ENCODE data around the gene TPSD1. TPM values are rescaled to one million over a fixed set of nuclear protein-coding genes. Genes with fewer than 3 reads are reported as not detected.
"Not testable (repeated sequence)": the region's sequence is repeated elsewhere in the genome, so short reads cannot be mapped to it uniquely, and the experiment has no call there.

Gene TPSD1
- total RNA-seq, 1 donor from 2014 or later, result not detected

DNA sequence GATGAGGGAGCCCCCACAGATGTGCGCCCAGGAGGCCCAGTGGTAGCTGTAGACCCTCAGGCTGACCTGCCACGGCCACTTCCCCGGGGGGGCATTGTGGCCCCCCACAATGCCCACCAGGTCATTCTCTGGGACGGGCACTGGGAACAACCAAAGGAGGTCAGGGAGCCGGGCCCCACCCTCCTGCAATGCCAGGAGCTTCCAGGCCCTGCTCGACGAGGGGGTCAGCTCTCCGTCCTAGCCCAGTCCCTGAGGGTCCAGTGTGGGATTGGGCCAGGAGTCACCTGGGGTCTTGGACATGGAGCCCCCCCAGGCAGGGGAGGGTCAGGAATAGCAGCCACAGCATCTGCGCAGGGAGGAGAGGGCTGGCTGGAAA is 7.0 kb downstream of the TPSD1 start:
- DNase-seq (ENCODE audit: low read depth in 2 of 2), result no peak

DNA sequence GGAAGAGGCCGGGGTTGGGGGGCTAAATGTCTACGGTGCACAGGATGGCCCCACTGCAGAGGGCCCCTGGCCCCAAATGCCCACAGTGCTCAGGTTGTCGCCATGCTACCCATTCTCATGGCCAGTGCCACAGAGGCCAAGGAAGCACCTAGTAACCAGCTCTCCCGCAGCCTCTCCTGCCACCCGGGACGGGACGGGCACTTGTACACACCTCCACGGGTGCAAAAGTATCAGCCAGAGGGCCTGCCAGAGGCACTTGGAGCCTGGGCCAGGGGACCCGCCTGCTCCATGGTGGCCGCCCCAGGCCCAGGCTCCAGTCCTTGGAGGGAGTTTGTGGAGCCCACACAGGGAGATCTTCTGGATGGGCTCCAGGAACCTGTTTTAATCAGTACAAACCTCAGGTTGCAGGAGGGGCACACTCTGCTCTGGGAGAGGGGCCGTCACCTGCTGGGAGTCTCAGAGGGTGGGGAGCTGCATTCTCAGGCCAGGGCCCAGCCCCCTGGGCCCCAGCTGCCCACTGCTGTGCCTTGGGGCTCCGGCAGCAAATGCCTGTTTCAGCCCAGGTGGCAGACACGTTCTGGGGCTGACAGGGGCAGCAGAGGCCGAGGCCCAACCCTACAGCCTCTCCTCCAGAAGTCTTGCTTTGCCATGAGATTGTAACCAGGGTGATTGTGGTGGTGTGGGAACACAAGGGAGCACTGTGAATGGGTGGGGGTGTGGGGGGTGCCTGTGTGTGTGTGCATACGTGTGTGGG is 7.9 kb downstream of the TPSD1 start:
- DNase-seq (ENCODE audit: low read depth in 2 of 2), result no peak

DNA sequence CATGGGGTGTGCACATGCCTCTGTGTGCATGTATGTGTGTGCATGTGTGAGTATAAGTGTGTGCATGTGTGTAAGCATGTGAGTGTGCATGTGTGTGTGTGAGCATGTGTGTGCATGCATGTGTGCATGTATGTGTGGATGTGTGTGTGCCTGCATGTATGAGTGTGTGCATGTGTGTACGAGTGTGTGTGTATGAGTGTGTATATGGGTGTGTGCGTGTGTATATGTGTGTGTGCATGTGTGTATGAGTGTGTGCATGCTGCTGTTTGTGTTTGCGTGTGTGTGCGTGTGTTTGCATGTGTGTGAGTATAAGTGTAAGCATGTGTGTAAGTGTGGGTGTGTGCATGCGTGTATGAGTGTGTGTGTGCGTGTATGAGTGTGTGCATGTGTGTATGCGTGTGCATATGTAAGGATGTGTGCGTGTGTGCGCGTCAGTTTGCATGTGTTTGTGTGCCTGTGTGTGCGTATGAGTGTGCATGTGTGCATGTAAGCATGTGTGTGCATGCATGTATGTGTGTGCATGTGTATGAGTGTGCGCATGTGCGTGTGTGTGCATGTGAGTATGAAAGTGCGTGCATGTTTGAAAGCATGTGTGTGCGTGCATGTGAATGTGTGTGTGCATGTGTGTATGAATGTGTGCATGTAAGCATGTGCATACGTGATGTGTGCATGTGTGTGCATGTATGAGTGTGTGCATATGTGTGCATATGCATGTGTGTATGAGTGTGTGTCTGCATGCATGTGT is 8.6 kb downstream of the TPSD1 start:
- no peak for DNase-seq (ENCODE audit: low read depth in 2 of 2)

DNA sequence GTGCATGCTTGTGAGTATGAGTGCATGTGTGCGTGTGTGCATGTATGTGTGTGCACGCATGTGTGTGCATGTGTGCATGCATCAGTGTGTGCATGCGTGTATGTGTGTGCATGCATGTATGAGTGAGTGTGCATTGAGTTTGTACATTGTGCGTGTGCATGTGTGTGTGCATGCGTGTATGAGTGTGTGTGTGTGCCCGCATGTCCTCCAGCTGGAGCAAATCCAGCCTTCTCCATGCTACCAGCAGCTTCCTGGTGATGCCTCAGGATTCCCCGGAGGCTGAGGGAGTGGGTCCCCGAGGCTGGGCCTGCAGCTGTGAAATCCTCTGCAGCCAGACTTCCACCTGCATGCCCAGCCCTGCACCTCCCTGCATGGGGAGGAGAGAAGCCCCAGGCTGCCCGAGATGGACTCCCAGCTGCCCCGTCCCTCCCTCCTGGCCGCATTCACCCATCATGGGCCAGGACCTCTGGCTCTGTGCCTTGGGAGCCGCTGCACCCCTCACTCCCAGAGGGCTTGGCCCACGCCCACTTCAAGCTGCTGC is 9.3 kb downstream of the TPSD1 start:
- DNase-seq (ENCODE audit: low read depth in 2 of 2), result no peak

DNA sequence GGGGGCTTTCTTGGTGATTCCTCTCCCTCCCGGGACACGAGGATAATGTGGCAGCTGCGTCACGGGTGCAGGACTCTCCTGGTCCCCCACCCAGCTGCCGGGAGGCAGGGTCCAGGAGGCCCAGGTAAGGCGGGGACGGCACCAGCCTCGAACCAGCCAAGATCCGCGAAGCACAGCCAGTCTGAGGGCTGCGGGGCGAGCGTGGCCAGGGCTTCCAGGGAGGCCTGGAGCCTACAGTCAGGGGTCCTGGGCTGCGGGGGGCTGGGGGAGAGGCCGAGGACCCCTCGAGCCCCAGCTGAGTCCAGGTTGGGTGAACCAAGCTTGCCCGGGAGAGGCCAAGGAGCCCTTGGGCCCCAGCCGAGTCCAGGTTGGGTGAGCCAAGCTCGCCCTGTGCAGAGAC is 10.0 kb downstream of the TPSD1 start:
- no peak for DNase-seq (ENCODE audit: low read depth in 2 of 2)

DNA sequence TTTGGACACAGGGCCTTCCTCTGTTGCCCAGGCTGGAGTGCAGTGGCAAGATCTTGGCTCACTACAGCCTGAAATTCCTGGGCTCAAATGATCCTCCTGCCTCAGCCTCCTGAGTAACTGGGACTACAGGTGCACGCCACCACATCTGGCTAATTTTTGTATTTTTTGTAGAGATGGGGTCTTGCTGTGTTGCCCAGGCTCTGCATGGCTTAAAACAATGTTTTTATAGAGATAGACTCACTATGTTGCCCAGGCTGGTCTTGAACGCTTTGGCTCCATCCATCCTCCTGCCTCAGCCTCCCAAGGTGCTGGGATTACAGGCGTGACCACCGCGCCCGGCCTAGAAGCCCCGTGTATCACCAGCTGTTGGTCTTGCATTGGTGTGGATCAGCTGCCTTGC is 13.5 kb downstream of the TPSD1 start:
- not testable (repeated sequence) for DNase-seq (ENCODE audit: low read depth in 2 of 2)

DNA sequence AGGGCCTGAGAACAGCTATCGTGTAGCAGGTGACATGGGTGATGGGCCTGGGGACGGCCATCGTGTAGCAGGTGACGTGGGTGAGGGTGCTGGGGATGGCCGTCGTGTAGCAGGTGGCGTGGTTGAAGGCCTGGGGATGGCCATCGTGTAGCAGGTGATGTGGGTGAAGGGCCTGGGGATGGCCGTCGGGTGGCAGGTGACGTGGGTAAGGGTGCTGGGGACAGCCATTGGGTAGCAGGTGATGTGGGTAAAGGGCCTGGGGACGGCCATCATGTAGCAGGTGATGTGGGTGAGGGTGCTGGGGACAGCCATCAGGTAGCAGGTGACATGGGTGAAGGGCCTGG is 15.5 kb downstream of the TPSD1 start:
- no peak for DNase-seq (ENCODE audit: low read depth in 2 of 2)

DNA sequence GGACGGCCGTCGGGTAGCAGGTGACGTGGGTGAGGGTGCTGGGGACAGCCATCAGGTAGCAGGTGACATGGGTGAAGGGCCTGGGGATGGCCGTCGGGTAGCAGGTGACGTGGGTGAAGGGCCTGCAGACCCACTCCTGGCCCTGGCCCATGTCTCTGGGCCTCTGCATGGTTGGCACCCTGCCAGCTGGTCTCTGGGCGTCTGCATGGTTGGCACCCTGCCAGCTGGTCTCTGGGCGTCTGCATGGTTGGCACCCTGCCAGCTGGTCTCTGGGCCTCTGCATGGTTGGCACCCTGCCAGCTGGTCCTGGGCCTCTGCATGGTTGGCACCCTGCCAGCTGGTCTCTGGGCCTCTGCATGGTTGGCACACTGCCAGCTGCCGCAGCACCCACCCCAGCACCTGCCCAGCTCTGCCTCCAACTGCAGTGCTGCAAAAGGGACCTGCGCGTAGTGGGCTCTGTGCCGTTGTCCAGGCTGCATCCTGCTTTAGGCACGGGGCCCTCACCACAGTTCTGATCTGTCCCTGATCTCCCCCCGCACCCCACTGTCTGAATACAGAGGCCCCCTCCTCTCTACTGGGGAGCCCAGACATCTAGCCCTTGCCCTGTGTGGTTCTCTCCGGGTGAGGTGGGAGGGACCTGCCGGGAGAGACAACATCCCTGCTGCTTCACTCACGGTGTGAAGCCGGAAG is 16.0 kb downstream of the TPSD1 start:
- DNase-seq (ENCODE audit: low read depth in 2 of 2), result peak; percentile 22 to 54

DNA sequence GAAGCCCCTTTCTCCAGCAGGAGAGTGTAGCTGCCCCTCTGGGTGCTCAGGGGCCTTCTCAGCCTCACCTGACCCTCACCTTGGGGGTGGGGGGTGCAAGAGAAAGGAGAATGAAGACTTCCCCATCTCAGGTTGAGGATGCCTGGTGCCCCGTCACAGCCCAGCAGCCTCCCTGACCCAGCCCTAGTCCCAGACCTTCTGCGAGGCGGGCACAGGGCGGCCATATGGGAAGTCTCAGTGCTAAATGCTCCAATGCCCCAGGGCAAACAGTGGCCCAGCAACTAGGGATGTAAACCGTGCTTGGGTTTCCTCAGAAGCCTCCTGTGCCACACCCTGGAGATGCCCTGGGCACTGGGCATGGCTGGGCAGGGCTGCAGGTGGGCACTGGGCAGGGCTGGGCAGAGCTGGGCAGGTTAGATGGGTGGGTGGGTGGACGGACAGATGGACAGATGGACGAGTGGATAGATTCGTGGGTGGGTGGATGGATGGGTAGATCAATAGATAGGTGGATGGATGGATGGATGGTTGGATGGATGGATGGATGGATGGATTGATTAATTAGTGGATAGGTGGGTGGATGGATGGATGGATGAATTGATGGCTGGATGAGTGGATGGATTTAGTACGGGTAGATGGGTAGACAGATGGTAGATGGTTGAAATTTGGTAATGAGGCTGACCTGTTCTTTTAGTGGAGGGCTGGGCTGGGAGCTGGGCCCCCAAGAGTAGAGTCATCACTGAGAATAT is 16.8 kb downstream of the TPSD1 start:
- DNase-seq (ENCODE audit: low read depth in 2 of 2), result no peak

DNA sequence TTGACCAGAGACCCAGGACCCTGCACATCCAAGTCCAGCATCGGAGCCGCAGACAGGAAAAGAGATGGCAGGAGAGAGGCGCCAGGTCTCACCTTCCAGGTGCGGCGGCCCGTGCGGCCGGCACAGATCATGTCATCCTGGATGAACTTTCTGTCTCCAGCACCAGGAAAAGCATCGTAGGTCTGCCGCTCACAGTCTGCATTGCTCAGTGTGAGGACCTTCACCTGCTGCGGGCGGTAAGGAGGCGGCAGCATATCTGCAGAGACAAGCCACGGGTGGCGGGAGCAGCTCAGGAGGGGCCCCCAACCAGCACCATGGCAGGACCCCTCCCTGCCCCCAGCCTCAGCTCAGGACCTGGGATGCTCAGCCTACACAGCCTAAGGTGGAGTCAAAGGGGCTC is 17.9 kb downstream of the TPSD1 start:
- no peak for DNase-seq (ENCODE audit: low read depth in 2 of 2)

DNA sequence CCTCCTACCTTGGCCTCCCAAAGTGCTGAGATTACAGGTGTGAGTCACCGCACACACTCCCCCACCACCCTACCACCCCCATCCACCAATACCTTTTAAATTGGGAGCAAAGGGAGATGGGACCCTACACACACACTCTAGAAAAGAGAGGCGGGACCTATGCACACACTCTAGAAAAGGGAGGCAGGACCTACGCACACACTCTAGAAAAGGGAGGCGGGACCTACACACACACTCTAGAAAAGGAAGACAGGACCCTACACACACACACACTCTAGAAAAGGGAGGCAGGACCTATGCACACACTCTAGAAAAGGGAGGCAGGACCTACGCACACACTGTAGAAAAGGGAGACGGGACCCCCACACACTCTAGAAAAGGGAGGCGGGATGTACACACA is 18.9 kb downstream of the TPSD1 start:
- no peak for DNase-seq (ENCODE audit: low read depth in 2 of 2)

DNA sequence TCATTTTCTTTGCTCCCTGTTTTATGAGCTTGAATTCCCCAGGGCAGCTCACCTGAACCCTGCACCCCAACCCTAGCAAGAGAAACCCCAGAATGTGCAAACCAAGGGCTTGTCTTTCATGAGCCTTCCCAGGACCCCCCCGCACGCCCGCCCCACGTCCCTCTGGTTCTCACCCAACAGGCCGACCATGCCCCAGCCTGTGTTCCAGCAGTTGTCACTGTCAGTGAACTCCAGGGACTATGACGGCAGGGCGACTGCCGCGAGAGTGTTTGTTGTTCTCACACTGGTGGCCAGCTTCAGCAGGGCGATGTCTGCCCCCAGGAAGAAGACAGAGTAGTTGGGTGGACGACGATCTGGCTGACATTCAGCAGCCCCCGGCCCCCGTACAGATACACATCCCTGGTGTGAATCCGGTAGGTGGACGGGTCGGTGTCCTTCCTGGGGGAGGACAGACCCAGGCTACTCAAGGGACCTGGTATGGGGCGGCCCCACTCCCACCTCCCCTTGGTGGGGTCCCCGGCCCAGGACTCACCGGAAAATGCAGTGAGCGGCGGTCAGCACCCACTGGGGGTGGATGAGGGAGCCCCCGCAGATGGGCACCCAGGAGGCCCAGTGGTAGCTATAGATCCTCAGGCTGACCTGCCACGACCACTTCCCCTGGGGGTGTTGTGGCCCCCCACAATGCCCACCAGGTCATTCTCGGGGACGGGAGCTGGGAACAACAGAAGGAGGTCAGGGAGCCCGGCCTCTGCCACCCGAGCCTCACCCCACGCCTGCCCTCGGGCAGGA is 20.1 kb downstream of the TPSD1 start:
- no peak for DNase-seq (ENCODE audit: low read depth in 2 of 2)

DNA sequence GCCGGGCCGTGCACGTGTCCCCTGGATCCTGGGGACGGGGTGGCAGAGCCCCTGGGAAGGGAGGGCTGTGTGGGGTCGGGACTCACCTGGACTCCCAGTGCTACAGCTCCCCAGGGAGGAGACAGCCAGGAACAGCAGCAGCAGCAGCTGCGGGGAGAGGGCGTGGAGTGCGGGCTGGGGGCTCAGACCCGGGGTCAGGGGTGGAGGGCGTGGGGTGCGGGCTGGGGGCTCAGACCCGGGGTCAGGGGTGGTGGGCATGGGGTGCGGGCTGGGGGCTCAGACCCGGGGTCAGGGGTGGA is 20.7 kb downstream of the TPSD1 start:
- no peak for DNase-seq (ENCODE audit: low read depth in 2 of 2)

DNA sequence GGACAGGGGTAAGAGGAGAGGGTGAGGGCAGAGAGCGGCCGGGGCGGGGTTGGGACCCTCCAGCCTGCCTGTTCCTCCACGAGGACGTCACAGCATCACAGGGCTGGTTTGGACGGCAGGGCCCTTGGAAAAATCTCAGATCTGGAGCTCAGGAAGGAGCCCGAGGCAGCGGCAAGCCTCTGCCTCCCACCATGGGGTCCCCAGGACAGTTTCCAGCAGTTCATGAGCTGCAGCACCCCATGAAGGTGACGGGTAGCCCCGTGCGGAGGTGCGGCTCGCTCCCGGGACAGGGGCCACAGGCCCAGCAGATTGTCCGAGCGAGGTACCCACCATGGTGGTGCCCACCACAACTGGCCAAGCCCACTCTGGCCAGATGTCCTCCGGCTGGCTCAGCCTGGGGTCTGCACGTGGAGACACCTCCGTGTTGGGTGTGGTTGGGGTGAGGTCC is 21.3 kb downstream of the TPSD1 start:
- no peak for DNase-seq (ENCODE audit: low read depth in 2 of 2)

DNA sequence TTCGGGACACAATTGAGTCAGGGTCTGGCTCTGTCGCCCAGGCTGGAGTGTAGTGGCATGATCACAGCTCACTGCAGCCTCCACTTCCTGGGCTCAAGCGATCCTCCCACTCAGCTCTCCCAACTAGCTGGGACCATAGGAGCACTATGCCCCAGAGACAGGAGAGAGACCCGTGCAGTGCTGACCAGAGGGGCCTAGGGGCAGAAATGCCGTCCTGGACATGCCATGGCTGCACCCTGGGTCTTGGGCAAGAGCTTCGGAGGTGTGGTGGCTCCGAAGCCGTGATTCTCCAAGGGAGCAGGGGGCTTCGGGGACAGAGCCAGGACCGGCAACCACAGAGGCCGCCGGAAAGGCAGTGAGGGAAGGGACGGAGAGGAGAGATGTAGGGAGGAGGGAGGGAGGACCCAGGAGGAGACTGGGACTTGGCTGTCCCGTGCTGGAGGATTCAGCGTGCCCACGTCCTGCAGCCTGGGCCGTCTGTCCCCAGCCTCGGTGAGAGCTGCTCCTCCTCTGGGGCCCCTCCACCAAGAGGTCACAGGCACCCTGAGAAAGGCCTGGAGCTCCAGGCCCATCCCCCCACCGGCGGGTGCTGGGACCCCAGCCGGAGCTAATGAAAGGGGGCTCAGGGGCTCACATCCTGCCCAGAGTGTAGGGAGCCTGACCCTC is 21.9 kb downstream of the TPSD1 start:
- no peak for DNase-seq (ENCODE audit: low read depth in 2 of 2)

DNA sequence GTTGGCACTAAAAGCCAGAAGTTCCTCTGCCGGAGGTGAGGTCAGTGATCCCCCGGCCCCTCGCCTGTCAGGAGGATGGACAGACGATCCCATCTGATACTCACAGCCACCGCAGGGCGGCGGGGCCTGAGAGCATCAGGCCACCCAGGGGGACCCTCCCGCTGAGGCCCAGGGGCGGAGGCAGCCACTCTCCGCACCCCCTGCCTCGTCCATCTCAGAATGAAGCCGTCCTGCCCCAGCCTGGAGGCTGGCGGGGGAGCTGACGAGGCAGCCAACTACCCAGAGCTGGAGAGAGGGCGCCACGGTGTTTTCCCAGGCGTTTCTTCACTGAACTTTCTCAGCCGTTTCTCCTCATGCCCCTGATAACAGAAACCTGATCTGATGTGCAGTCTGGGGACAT is 22.6 kb downstream of the TPSD1 start:
- no peak for DNase-seq (ENCODE audit: low read depth in 2 of 2)

DNA sequence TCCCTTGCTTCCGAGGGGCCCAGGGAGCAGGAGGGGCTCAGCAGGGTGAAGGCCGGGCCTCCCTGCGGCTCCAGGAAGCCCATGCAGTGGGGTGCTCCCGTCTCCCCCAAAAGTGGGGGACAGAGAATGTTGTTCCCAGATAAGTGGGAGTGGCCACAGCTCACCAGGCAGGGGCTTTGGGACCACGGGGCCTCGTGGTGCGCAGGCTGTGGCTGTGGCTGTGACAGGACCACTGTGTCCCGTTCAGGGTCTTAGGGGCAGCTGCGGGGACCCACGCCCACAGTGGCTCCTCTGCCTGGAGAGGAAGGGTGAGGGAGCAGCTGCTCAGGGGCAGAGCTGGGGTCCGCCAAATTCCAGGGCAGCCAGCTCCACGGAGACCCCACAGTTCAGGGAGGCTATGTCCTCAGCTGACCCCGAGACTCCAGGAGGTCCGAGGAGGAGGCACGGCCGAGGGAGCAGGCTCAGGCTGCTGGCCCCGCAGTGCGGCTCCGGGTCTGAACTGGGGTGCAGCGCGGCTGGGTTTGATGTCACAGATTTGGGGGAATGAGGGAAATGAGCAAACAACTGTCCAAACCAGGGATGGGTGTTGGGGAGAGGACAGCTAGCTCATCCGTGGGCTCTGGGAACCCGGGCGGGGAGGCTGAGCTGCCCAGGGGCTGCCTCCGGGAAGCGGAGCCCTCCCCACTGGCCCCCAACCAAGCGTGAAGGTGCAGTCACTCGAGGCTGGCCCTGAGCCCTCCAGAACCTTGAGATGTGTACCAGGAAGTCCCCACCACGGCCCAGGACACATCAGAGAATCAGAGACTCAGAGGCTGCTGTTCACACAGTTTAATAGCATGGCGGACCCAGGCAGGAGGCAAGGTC is 23.4 kb downstream of the TPSD1 start:
- no peak for DNase-seq (ENCODE audit: low read depth in 2 of 2)

DNA sequence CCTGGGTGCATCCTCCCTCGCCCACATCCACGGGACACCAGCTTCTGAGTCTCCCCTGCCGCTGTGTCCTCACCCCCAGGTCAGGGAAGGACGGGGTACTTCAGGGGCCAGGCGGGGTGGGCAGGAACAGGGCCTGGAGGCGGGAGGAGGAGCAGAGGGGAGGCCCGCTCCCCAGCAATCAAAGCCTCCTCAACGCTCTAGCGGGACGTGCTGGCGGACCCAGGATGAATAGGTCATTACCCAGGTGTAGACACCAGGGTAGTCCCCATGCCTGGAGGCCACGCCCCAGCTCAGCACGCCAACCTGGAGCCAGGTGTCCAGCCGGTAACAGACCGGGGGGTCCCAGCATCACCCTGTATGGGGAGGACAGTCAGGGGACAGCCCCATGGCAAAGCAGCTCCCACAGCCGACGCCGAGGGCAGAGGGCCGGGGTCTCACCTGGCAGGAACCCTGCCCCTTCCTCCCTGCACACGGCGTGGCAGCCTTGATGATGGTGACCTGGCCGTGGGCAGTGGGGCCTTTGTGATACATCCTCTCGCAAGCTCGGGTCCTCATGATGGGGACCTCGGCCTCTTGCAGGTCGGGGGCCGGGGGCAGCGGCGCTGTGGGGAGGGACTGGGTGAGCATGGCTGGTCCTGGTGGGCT is 24.2 kb downstream of the TPSD1 start:
- DNase-seq (ENCODE audit: low read depth in 2 of 2), result no peak

DNA sequence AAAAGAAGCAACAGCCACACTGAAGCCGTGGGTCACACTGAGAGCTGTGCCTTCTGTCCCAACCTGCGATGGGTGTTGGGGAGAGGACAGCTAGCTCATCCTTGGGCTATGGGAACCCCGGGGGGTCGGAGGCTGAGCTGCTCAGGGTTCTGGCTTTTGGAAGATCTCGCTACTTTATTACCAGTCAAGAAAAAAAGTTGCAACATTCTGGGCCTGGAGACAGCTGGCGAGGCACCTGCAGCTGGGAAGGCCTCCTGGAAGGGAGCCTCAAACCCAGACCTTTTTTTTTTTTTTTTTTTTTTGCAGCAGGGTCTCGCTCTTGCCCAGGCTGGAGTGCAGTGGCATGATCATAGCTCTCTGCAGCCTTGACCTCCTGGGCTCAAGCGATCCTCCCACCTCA is 24.9 kb downstream of the TPSD1 start:
- no peak for DNase-seq (ENCODE audit: low read depth in 2 of 2)

Measured in dermis microvascular lymphatic vessel endothelial cell (primary cell).